HepG2 (cell line): ENCODE data around the gene PDK2. TPM values are rescaled to one million over a fixed set of nuclear protein-coding genes. Genes with fewer than 3 reads are reported as not detected.

ENCODE experiments used
- ATAC-seq: fragments of 200-7000 bp; cut with Tn5 transposase; 3 replicates; pipeline ENCODE4 v1.9.1; 2020; ENCODE audit warnings: mild to moderate bottlenecking, moderate library complexity
- BruUV-seq: library from RNA; stranded (reverse); fragments of 400-500 nt; replicated peaks from 2 replicates; lab custom pipeline; 2021; lab: Mats Ljungman, UMichigan
- CTCF ChIA-PET: fragments of 300-600 bp; formaldehyde crosslinking; extraction: SDS; loops from one replicate; lab custom pipeline; 2021; ENCODE audit warnings: low total read pairs, inconsistent platforms, low intra/inter-chr PET ratio; lab: Yijun Ruan, JAX
- POLR2A ChIA-PET: fragments of 350-600 bp; sonication (Branson Sonifier 250); formaldehyde crosslinking; loops from one replicate; lab custom pipeline; 2020; ENCODE audit warnings: antibody characterized with exemption, inconsistent platforms; lab: Yijun Ruan, JAX
- DNase-seq: peaks from one replicate; pipeline ENCODE4 v3.0.0-alpha.2; 2015; ENCODE audit warnings: low spot score
- FAIRE-seq: peaks from 3 replicates; lab custom pipeline; 2011; peaks lifted over from hg19 to GRCh38; lab: Jason Lieb, UNC
- H2AFZ ChIP-seq: one replicate; pipeline ENCODE4 v1.6.1; 2011; ENCODE audit warnings: low read length, inconsistent platforms
- H3K27ac ChIP-seq: fragments of 300-600 bp; 3 replicates; pipeline ENCODE4 v1.8.0; 2011; ENCODE audit warnings: mixed run types, mild to moderate bottlenecking, mixed read lengths, low read length, inconsistent platforms; ENCODE audit not compliant: insufficient read depth; ENCODE audit errors: extremely low read length
- H3K27me3 ChIP-seq, 2 experiments: fragments of 200-600 bp in 1 of 2; 2 replicates in 1 of 2; 3 replicates in 1 of 2; pipeline versions ENCODE4 v1.6.0 to v1.8.0; 2011; ENCODE audit warnings: low read length in 2 of 2, mild to moderate bottlenecking in 2 of 2, moderate library complexity in 2 of 2, inconsistent platforms in 1 of 2; ENCODE audit not compliant: insufficient read depth in 2 of 2, control insufficient read depth in 1 of 2
- H3K36me3 ChIP-seq, 2 experiments: fragments of 200-600 bp in 1 of 2; replicated peaks in 1 of 2; 2 replicates in 1 of 2; 3 replicates in 1 of 2; pipeline versions ENCODE4 v1.5.1 to v1.8.0; 2011; ENCODE audit warnings: low read length in 2 of 2, inconsistent platforms in 1 of 2; ENCODE audit not compliant: insufficient read depth in 2 of 2, control insufficient read depth in 1 of 2
- H3K4me1 ChIP-seq: 2 replicates; pipeline ENCODE4 v1.5.1; 2012; ENCODE audit warnings: low read length, inconsistent platforms; ENCODE audit not compliant: insufficient read depth
- H3K4me2 ChIP-seq: 2 replicates; pipeline ENCODE4 v1.6.0; 2011; ENCODE audit warnings: low read depth, low read length, inconsistent platforms
- H3K4me3 ChIP-seq, 3 experiments: fragments of 200-600 bp in 1 of 3; sonication (generic), shearing (Covaris generic) in 1 of 3; replicated peaks in 1 of 3; 2 replicates each; pipeline ENCODE4 v1.5.1; 2011 to 2016; ENCODE audit warnings: low read length in 3 of 3, inconsistent platforms in 2 of 3, low read depth in 2 of 3, mild to moderate bottlenecking in 2 of 3, control low read depth in 1 of 3, mixed read lengths in 1 of 3; ENCODE audit not compliant: insufficient read depth in 1 of 3
- H3K79me2 ChIP-seq: one replicate; pipeline ENCODE4 v1.6.1; 2011; ENCODE audit warnings: low read length, inconsistent platforms; ENCODE audit not compliant: insufficient read depth
- H3K9ac ChIP-seq: 2 replicates; pipeline ENCODE4 v1.6.0; 2011; ENCODE audit warnings: mild to moderate bottlenecking, low read depth, low read length, inconsistent platforms; ENCODE audit not compliant: insufficient read depth
- H3K9me3 ChIP-seq: 2 replicates; pipeline ENCODE4 v1.5.1; 2012; ENCODE audit warnings: mild to moderate bottlenecking, low read length
- H4K20me1 ChIP-seq: 2 replicates; pipeline ENCODE4 v1.6.0; 2011; ENCODE audit warnings: inconsistent platforms, mild to moderate bottlenecking, low read length, moderate library complexity; ENCODE audit not compliant: insufficient read depth
- KDM4B ChIP-seq: sonication (generic); formaldehyde crosslinking; IDR thresholded peaks from 2 replicates; pipeline ENCODE4 v1.4.0; 2020; ENCODE audit warnings: missing genetic modification reagents
- SNAI1 ChIP-seq: sonication (generic); formaldehyde crosslinking; IDR thresholded peaks from 2 replicates; pipeline ENCODE4 v1.5.0; 2020; ENCODE audit warnings: mild to moderate bottlenecking, missing genetic modification reagents, borderline replicate concordance
- TEAD2 ChIP-seq: sonication (generic); formaldehyde crosslinking; IDR thresholded peaks from 2 replicates; pipeline ENCODE4 v1.9.0; 2021; ENCODE audit warnings: missing genetic modification reagents
- TSC22D2 ChIP-seq: sonication (generic); formaldehyde crosslinking; IDR thresholded peaks from 2 replicates; pipeline ENCODE4 v1.5.1; 2020; ENCODE audit warnings: missing genetic modification reagents, mild to moderate bottlenecking, borderline replicate concordance
- ZNF225 ChIP-seq: sonication (generic); formaldehyde crosslinking; IDR thresholded peaks from 2 replicates; pipeline ENCODE4 v1.4.0; 2020; ENCODE audit warnings: mild to moderate bottlenecking, missing genetic modification reagents
- ZNF3 ChIP-seq: IDR thresholded peaks from 2 replicates; pipeline ENCODE4 v1.7.0; 2017; ENCODE audit warnings: inconsistent platforms
- ZNF331 ChIP-seq: sonication (generic); formaldehyde crosslinking; IDR thresholded peaks from 2 replicates; pipeline ENCODE4 v1.4.0; 2020; ENCODE audit warnings: missing genetic modification reagents
- ZNF546 ChIP-seq: sonication (generic); formaldehyde crosslinking; conservative IDR thresholded peaks from 2 replicates; pipeline ENCODE4 v1.8.1; 2023; ENCODE audit warnings: mild to moderate bottlenecking, missing genetic modification reagents
- ZNF616 ChIP-seq: sonication (generic); formaldehyde crosslinking; IDR thresholded peaks from 2 replicates; pipeline ENCODE4 v1.5.0; 2020; ENCODE audit warnings: low read depth, mild to moderate bottlenecking, missing genetic modification reagents
- ZNF773 ChIP-seq: sonication (generic); formaldehyde crosslinking; IDR thresholded peaks from 2 replicates; pipeline ENCODE4 v1.4.0; 2020; ENCODE audit warnings: missing genetic modification reagents, borderline replicate concordance
- WGBS: methylation state at CpG from one replicate; pipeline ENCODE4 v1.1.6; 2017; ENCODE audit warnings: low lambda C conversion rate; 5-methylcytosine and 5-hydroxymethylcytosine counted together
- in situ Hi-C: cut with HindIII; loops from 2 replicates; pipeline ENCODE4 v1.10.0; 2017; ENCODE audit warnings: low pct_unique_long_range_greater_than_20kb; ENCODE audit not compliant: extremely low pct_ligation_motif_present
- intact Hi-C: fragments of 100-400 bp; cut with micrococcal nuclease; formaldehyde crosslinking; loops from one replicate; pipeline ENCODE4 v1.10.0; 2022; ENCODE audit not compliant: unreplicated experiment
- polyA plus RNA-seq, 8 experiments: library from polyadenylated mRNA; depleted of rRNA in 3 of 8; stranded (reverse) in 7 of 8; unstranded in 1 of 8; fragments of >200 nt; fragmentation: Illumina TruSeq in 4 of 8; extraction: Trizol in 4 of 8; gene quantifications; 2 replicates each; pipeline versions ENCODE4 v1.2.1 to v1.2.3, GENCODE V29; 2011 to 2016; ENCODE audit warnings: low read depth in 4 of 8, missing spikeins in 1 of 8, mixed read lengths in 1 of 8; ENCODE audit not compliant: insufficient read depth in 1 of 8
- total RNA-seq, 5 experiments: library from RNA; depleted of rRNA; stranded (reverse); fragments of >200 nt; fragmentation: Illumina TruSeq; extraction: Trizol; gene quantifications; 2 replicates each; pipeline ENCODE4 v1.2.3, GENCODE V29; 2016; ENCODE audit warnings: low read depth in 1 of 5
- TF ChIP-seq, protein P1 (sequence below): sonication (generic); formaldehyde crosslinking; IDR thresholded peaks from 2 replicates; pipeline ENCODE4 v1.4.0; 2020; ENCODE audit warnings: missing genetic modification reagents, borderline replicate concordance
- TF ChIP-seq, protein P2 (sequence below): sonication (generic); formaldehyde crosslinking; IDR thresholded peaks from 2 replicates; pipeline ENCODE4 v1.5.1; 2020; ENCODE audit warnings: missing genetic modification reagents, mild to moderate bottlenecking, borderline replicate concordance
- TF ChIP-seq, protein P3 (sequence below): sonication (generic); formaldehyde crosslinking; IDR thresholded peaks from 2 replicates; pipeline ENCODE4 v1.5.0; 2020; ENCODE audit warnings: missing genetic modification reagents, mild to moderate bottlenecking, borderline replicate concordance
- TF ChIP-seq, protein P4 (sequence below): sonication (generic); formaldehyde crosslinking; IDR thresholded peaks from 2 replicates; pipeline ENCODE4 v1.5.1; 2020; ENCODE audit warnings: mild to moderate bottlenecking, missing genetic modification reagents, borderline replicate concordance

The PDK2 gene
- total and polyA plus RNA-seq, 2 of the 13 experiments (the other 11 are each of a cell fraction or from before 2014, with no cell fraction given) = 18.5 to 59.7 TPM

DNA sequence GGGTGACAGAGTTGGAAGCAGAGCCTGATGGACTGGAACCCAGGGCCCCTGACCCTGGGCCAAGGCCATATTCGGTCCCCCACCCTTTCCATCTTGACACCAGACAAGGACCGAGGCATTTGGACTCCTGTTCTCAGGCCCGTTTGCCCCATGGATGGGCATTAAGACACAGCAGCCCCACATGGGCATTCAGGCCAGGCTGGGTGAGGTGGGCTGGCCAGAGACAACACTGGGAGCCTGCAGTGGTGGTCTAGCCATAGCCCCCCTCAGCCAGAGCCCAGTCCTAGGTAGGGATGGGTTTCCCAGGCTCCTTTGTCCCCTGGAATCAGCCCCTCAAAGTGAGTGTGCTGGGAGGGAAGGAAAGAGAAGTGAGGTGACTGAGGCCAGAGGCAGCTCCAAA is 1.6 kb downstream of the PDK2 start:
- BruUV-seq = no TSS peak
- Histone ChIP-seq H3K4me1 (peaks cover 38% of the 10 kb centered on the region), H3K79me2 (peaks cover 6% of the 10 kb centered on the region), H3K9ac (0 out of 2 replicates have a peak overlapping the region, but pooled peaks have one; percentile 4), H3K36me3 (peaks cover 0 to 4% of the 10 kb centered on the region in 2 experiments; a peak in 1 of 5 replicates), H3K4me2 (peak overlapping the region; percentile 100; the same call in 1 of the 2 replicates), H4K20me1 (no peaks in the 10 kb centered on the region), H3K27me3 (peaks cover 0 to 8% of the 10 kb centered on the region in 2 experiments; a peak in 2 of 5 replicates), H3K27ac (no peak overlapping the region), H2AFZ (no peak overlapping the region), H3K4me3 (no peak overlapping the region), H3K9me3 (no peaks in the 10 kb centered on the region)
- intact Hi-C loops = no loop called here
- POLR2A ChIA-PET = no interaction called here
- 49% methylated on average over 3 of the region's 3 CpGs for WGBS
- in situ Hi-C loops = no loop called here
- CTCF ChIA-PET = no interaction called here
- DNase-seq (no peak), ATAC-seq (no peak), FAIRE-seq (no peak)
- no peak for TF ChIP-seq KDM4B
- no peak for TF ChIP-seq SNAI1 (CRISPR knock-in tag)
- no peak for TF ChIP-seq ZNF331 (CRISPR knock-in tag)
- TF ChIP-seq ZNF616 (CRISPR knock-in tag) = no peak
- TF ChIP-seq, protein P1, sequence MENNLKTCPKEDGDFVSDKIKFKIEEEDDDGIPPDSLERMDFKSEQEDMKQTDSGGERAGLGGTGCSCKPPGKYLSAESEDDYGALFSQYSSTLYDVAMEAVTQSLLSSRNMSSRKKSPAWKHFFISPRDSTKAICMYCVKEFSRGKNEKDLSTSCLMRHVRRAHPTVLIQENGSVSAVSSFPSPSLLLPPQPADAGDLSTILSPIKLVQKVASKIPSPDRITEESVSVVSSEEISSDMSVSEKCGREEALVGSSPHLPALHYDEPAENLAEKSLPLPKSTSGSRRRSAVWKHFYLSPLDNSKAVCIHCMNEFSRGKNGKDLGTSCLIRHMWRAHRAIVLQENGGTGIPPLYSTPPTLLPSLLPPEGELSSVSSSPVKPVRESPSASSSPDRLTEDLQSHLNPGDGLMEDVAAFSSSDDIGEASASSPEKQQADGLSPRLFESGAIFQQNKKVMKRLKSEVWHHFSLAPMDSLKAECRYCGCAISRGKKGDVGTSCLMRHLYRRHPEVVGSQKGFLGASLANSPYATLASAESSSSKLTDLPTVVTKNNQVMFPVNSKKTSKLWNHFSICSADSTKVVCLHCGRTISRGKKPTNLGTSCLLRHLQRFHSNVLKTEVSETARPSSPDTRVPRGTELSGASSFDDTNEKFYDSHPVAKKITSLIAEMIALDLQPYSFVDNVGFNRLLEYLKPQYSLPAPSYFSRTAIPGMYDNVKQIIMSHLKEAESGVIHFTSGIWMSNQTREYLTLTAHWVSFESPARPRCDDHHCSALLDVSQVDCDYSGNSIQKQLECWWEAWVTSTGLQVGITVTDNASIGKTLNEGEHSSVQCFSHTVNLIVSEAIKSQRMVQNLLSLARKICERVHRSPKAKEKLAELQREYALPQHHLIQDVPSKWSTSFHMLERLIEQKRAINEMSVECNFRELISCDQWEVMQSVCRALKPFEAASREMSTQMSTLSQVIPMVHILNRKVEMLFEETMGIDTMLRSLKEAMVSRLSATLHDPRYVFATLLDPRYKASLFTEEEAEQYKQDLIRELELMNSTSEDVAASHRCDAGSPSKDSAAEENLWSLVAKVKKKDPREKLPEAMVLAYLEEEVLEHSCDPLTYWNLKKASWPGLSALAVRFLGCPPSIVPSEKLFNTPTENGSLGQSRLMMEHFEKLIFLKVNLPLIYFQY (CRISPR knock-in tag) = no peak
- TF ChIP-seq, protein P2, sequence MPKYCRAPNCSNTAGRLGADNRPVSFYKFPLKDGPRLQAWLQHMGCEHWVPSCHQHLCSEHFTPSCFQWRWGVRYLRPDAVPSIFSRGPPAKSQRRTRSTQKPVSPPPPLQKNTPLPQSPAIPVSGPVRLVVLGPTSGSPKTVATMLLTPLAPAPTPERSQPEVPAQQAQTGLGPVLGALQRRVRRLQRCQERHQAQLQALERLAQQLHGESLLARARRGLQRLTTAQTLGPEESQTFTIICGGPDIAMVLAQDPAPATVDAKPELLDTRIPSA = no peak
- TF ChIP-seq ZNF3 (CRISPR knock-in tag) = no peak
- TF ChIP-seq ZNF773 (CRISPR knock-in tag) = no peak
- TF ChIP-seq, protein P3, sequence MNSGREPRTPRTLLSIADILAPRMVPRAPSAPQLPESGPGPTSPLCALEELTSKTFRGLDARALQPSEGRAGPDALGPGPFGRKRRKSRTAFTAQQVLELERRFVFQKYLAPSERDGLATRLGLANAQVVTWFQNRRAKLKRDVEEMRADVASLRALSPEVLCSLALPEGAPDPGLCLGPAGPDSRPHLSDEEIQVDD (CRISPR knock-in tag) = no peak
- TF ChIP-seq, protein P4, sequence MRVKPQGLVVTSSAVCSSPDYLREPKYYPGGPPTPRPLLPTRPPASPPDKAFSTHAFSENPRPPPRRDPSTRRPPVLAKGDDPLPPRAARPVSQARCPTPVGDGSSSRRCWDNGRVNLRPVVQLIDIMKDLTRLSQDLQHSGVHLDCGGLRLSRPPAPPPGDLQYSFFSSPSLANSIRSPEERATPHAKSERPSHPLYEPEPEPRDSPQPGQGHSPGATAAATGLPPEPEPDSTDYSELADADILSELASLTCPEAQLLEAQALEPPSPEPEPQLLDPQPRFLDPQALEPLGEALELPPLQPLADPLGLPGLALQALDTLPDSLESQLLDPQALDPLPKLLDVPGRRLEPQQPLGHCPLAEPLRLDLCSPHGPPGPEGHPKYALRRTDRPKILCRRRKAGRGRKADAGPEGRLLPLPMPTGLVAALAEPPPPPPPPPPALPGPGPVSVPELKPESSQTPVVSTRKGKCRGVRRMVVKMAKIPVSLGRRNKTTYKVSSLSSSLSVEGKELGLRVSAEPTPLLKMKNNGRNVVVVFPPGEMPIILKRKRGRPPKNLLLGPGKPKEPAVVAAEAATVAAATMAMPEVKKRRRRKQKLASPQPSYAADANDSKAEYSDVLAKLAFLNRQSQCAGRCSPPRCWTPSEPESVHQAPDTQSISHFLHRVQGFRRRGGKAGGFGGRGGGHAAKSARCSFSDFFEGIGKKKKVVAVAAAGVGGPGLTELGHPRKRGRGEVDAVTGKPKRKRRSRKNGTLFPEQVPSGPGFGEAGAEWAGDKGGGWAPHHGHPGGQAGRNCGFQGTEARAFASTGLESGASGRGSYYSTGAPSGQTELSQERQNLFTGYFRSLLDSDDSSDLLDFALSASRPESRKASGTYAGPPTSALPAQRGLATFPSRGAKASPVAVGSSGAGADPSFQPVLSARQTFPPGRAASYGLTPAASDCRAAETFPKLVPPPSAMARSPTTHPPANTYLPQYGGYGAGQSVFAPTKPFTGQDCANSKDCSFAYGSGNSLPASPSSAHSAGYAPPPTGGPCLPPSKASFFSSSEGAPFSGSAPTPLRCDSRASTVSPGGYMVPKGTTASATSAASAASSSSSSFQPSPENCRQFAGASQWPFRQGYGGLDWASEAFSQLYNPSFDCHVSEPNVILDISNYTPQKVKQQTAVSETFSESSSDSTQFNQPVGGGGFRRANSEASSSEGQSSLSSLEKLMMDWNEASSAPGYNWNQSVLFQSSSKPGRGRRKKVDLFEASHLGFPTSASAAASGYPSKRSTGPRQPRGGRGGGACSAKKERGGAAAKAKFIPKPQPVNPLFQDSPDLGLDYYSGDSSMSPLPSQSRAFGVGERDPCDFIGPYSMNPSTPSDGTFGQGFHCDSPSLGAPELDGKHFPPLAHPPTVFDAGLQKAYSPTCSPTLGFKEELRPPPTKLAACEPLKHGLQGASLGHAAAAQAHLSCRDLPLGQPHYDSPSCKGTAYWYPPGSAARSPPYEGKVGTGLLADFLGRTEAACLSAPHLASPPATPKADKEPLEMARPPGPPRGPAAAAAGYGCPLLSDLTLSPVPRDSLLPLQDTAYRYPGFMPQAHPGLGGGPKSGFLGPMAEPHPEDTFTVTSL (CRISPR knock-in tag) = no peak
- TF ChIP-seq TEAD2 (CRISPR knock-in tag) = no peak
- no peak for TF ChIP-seq ZNF546 (CRISPR knock-in tag)
- no peak for TF ChIP-seq ZNF225
- no peak for TF ChIP-seq TSC22D2 (CRISPR knock-in tag)
